ENCODE results near the gene BLOC1S3. TPM values are rescaled to one million over a fixed set of nuclear protein-coding genes. Genes with fewer than 3 reads are reported as not detected.

The BLOC1S3 gene
- total RNA-seq, 3 donors from 2014 or later (not counting 1 experiment from before 2014, with no cell fraction given), result 20.9 to 26.3 (median 21.8) TPM

DNA sequence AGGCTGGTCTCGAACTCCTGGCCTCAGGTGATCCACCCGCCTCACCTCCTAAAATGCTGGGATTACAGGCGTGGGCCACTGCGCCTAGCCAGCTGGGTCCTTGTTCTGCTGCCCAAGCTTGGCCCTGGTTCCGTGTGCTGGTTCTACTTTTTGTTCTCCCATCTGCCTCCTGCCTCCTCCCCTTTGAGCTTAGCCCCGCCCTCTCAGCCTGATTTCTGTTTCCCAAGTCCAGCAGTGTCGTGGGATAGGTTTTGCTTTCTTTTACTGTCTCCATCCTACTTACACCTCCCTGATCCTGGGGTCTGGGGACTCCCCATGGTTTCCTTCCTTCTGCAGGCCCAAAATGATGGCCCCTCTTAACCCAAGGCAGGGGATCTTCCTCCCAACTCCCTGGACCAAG lies 2.4 kb downstream of the BLOC1S3 start:
- Histone ChIP-seq H3K9me3 (ENCODE audit: control insufficient read depth, insufficient read depth, low read length) (no peaks in the 10 kb centered on the region), H3K36me3 (ENCODE audit: control insufficient read depth, insufficient read depth, low read length) (peaks cover 12% of the 10 kb centered on the region), H3K27ac (ENCODE audit: low read length) (no peak overlapping the region), H3K4me1 (ENCODE audit: control insufficient read depth, insufficient read depth, low read length) (peaks cover 34% of the 10 kb centered on the region), H3K4me3 (ENCODE audit: low read length) (no peak overlapping the region), H3K27me3 (ENCODE audit: control insufficient read depth, insufficient read depth, low read length) (no peaks in the 10 kb centered on the region)
- DNase-seq, result peak in 1 of 2 donors; percentile 3
- no peaks in the 10 kb centered on the region for H3K36me3 Mint-ChIP-seq
- peak overlapping the region; percentile 69 to 74 for H3K27ac Mint-ChIP-seq
- H3K27me3 Mint-ChIP-seq (ENCODE audit: low read depth in 2 of 2), result no peaks in the 10 kb centered on the region
- intact Hi-C loops (cut with micrococcal nuclease), result no loop called here
- TF ChIP-seq, protein P1, sequence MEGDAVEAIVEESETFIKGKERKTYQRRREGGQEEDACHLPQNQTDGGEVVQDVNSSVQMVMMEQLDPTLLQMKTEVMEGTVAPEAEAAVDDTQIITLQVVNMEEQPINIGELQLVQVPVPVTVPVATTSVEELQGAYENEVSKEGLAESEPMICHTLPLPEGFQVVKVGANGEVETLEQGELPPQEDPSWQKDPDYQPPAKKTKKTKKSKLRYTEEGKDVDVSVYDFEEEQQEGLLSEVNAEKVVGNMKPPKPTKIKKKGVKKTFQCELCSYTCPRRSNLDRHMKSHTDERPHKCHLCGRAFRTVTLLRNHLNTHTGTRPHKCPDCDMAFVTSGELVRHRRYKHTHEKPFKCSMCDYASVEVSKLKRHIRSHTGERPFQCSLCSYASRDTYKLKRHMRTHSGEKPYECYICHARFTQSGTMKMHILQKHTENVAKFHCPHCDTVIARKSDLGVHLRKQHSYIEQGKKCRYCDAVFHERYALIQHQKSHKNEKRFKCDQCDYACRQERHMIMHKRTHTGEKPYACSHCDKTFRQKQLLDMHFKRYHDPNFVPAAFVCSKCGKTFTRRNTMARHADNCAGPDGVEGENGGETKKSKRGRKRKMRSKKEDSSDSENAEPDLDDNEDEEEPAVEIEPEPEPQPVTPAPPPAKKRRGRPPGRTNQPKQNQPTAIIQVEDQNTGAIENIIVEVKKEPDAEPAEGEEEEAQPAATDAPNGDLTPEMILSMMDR (IDR thresholded peaks at IDR 0.05), result no peak
- H3K9me3 Mint-ChIP-seq, result no peaks in the 10 kb centered on the region
- no peak for ATAC-seq
- WGBS (ENCODE audit: insufficient coverage), result 94% methylated on average over 7 of the region's 7 CpGs
- H3K4me1 Mint-ChIP-seq, result peaks cover 11 to 38% of the 10 kb centered on the region in 2 donors
- H3K4me3 Mint-ChIP-seq, result peak overlapping the region; percentile 82

DNA sequence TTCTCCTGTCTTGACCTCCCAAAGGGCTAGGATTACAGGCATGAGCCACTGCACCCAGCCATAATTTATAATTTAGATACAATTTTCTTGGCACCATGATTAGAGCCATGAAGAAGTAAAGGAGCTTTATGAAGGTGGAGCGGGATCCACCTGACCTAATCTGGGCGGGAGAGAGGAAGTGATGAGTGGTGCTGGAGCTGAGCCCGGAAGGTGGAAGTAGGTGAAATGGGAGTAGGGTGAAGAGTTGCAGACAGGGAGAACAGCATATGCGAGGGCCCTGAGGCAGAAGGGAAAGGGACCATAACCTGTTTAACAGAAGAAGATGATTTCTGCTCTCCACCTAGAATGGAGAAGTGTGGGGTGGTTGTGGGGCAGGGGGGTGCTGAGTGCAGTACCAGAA lies 4.2 kb downstream of the BLOC1S3 start:
- H3K27ac Mint-ChIP-seq, result no peak overlapping the region
- peaks cover 29% of the 10 kb centered on the region for H3K4me1 ChIP-seq (ENCODE audit: control insufficient read depth, insufficient read depth, low read length)
- H3K4me3 Mint-ChIP-seq, result no peak overlapping the region
- peaks cover 12% of the 10 kb centered on the region for H3K36me3 ChIP-seq (ENCODE audit: control insufficient read depth, insufficient read depth, low read length)
- peaks cover 11 to 38% of the 10 kb centered on the region in 2 donors for H3K4me1 Mint-ChIP-seq
- ATAC-seq (no peak), DNase-seq (no peak)
- H3K9me3 ChIP-seq (ENCODE audit: control insufficient read depth, insufficient read depth, low read length), result no peaks in the 10 kb centered on the region
- H3K4me3 ChIP-seq (ENCODE audit: low read length), result no peak overlapping the region
- H3K27ac ChIP-seq (ENCODE audit: low read length), result no peak overlapping the region
- H3K9me3 Mint-ChIP-seq, result no peaks in the 10 kb centered on the region
- no peaks in the 10 kb centered on the region for H3K27me3 ChIP-seq (ENCODE audit: control insufficient read depth, insufficient read depth, low read length)
- TF ChIP-seq, protein P1 (IDR thresholded peaks at IDR 0.05), result no peak
- whole genome bisulfite sequencing (ENCODE audit: insufficient coverage), result 92% methylated on average over 4 of the region's 4 CpGs
- H3K27me3 Mint-ChIP-seq (ENCODE audit: low read depth in 2 of 2), result no peaks in the 10 kb centered on the region
- intact Hi-C loops (cut with micrococcal nuclease), result no loop called here
- H3K36me3 Mint-ChIP-seq, result no peaks in the 10 kb centered on the region

DNA sequence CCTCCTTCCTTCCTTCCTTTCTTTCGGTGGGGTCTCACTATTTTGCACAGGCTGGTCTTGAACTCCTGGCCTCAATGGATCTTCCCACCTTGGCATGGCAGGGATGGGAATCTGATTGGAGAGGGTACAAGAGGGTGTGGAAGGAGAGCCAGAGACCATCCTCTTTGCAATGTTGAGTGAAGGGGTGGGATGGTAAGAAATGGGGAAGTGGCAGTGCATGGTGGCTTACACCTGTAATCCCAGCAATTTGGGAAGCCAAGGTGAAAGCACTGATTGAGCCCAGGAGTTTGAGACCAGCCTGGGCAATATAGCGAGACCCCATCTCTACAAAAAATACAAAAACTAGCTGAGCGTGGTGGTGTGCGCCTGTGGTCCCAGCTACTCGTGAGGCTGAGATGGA lies 5.5 kb downstream of the BLOC1S3 start:
- Histone ChIP-seq H3K36me3 (ENCODE audit: control insufficient read depth, insufficient read depth, low read length) (peaks cover 12% of the 10 kb centered on the region), H3K9me3 (ENCODE audit: control insufficient read depth, insufficient read depth, low read length) (no peaks in the 10 kb centered on the region), H3K4me1 (ENCODE audit: control insufficient read depth, insufficient read depth, low read length) (peaks cover 25% of the 10 kb centered on the region), H3K4me3 (ENCODE audit: low read length) (no peak overlapping the region), H3K27me3 (ENCODE audit: control insufficient read depth, insufficient read depth, low read length) (no peaks in the 10 kb centered on the region), H3K27ac (ENCODE audit: low read length) (no peak overlapping the region)
- DNase-seq (no peak), ATAC-seq (no peak)
- Mint-ChIP-seq H3K27me3 (ENCODE audit: low read depth in 2 of 2) (no peaks in the 10 kb centered on the region), H3K36me3 (no peaks in the 10 kb centered on the region), H3K4me3 (no peak overlapping the region), H3K9me3 (no peaks in the 10 kb centered on the region), H3K27ac (no peak overlapping the region), H3K4me1 (peaks cover 11 to 33% of the 10 kb centered on the region in 2 donors)
- TF ChIP-seq, protein P1 (IDR thresholded peaks at IDR 0.05), result no peak
- intact Hi-C loops (cut with micrococcal nuclease), result no loop called here
- 93% methylated on average over 5 of the region's 5 CpGs for WGBS (ENCODE audit: insufficient coverage)
